Fibroblast of lung (primary cell): ENCODE data around the gene WDR36. TPM values are rescaled to one million over a fixed set of nuclear protein-coding genes. Genes with fewer than 3 reads are reported as not detected.

Experiments used
- DNase-seq, 2 donors: peaks; one replicate each; pipeline versions ENCODE4 v3.0.0 to v3.0.0-alpha.2; 2010; ENCODE audit warnings: low read depth in 2 of 2
- H2AFZ ChIP-seq: 2 replicates; pipeline ENCODE4 v1.5.1; 2012; ENCODE audit warnings: low read length, control low read depth, inconsistent platforms
- H3K27ac ChIP-seq: 2 replicates; pipeline ENCODE4 v1.5.1; 2011; ENCODE audit warnings: low read length, control low read depth; ENCODE audit not compliant: insufficient read depth
- H3K27me3 ChIP-seq: 2 replicates; pipeline ENCODE4 v1.5.1; 2011; ENCODE audit warnings: mild to moderate bottlenecking, low read length; ENCODE audit not compliant: control insufficient read depth, insufficient read depth
- H3K36me3 ChIP-seq: 2 replicates; pipeline ENCODE4 v1.5.1; 2011; ENCODE audit warnings: low read length; ENCODE audit not compliant: control insufficient read depth, insufficient read depth
- H3K4me1 ChIP-seq: 2 replicates; pipeline ENCODE4 v1.5.1; 2011; ENCODE audit warnings: low read length; ENCODE audit not compliant: control insufficient read depth, insufficient read depth; ENCODE audit errors: extremely low read depth
- H3K4me2 ChIP-seq: 2 replicates; pipeline ENCODE4 v1.5.1; 2011; ENCODE audit warnings: low read length, control low read depth; ENCODE audit not compliant: insufficient read depth; ENCODE audit errors: extremely low read depth
- H3K4me3 ChIP-seq, 4 experiments: fragments of 200-600 bp in 1 of 4; sonication (generic) in 1 of 4; replicated peaks in 1 of 4; 2 replicates each; pipeline ENCODE4 v1.5.1; 2011 to 2016; ENCODE audit warnings: low read length in 4 of 4, low read depth in 3 of 4, mild to moderate bottlenecking in 3 of 4, control low read depth in 2 of 4, inconsistent platforms in 1 of 4, mixed read lengths in 1 of 4; ENCODE audit not compliant: insufficient read depth in 1 of 4; ENCODE audit errors: control extremely low read depth in 1 of 4
- H3K79me2 ChIP-seq: 2 replicates; pipeline ENCODE4 v1.5.1; 2012; ENCODE audit warnings: mild to moderate bottlenecking, low read length, inconsistent platforms; ENCODE audit not compliant: control insufficient read depth, insufficient read depth
- H3K9ac ChIP-seq: 2 replicates; pipeline ENCODE4 v1.5.1; 2011; ENCODE audit warnings: mild to moderate bottlenecking, low read length, control low read depth; ENCODE audit not compliant: insufficient read depth
- H3K9me3 ChIP-seq: 2 replicates; pipeline ENCODE4 v1.5.1; 2012; ENCODE audit warnings: low read depth, low read length; ENCODE audit not compliant: control insufficient read depth, insufficient read depth
- H4K20me1 ChIP-seq: 2 replicates; pipeline ENCODE4 v1.5.1; 2011; ENCODE audit warnings: low read length; ENCODE audit not compliant: control insufficient read depth, insufficient read depth; ENCODE audit errors: extremely low read depth
- CTCF ChIP-seq, 2 donors: IDR thresholded peaks in 1 of 2; conservative IDR thresholded peaks in 1 of 2; 1 replicate in 1 of 2; 2 replicates in 1 of 2; pipeline ENCODE4 v1.5.1; 2011 to 2012; ENCODE audit warnings: low read length in 2 of 2, control low read depth in 1 of 2, inconsistent platforms in 1 of 2, low read depth in 1 of 2, mild to moderate bottlenecking in 1 of 2
- EZH2 ChIP-seq: IDR thresholded peaks from 2 replicates; pipeline ENCODE4 v1.5.1; 2012; ENCODE audit warnings: low read length, control low read depth, mild to moderate bottlenecking; ENCODE audit errors: missing control alignments
- polyA plus RNA-seq, 2 donors: library from polyadenylated mRNA; depleted of rRNA in 1 of 2; stranded (reverse) in 1 of 2; unstranded in 1 of 2; fragments of >200 nt; gene quantifications; 2 replicates each; pipeline ENCODE4 v1.2.1, GENCODE V29; 2011 to 2012; ENCODE audit warnings: missing spikeins in 1 of 2
- total RNA-seq: library from RNA; depleted of rRNA; stranded (reverse); fragments of >200 nt; gene quantifications from 2 replicates; pipeline ENCODE4 v1.2.1, GENCODE V29; 2014

The WDR36 gene
- total and polyA plus RNA-seq, 2 donors (not counting 1 experiment from before 2014, with no cell fraction given) = 34.7 to 55.8 TPM

DNA sequence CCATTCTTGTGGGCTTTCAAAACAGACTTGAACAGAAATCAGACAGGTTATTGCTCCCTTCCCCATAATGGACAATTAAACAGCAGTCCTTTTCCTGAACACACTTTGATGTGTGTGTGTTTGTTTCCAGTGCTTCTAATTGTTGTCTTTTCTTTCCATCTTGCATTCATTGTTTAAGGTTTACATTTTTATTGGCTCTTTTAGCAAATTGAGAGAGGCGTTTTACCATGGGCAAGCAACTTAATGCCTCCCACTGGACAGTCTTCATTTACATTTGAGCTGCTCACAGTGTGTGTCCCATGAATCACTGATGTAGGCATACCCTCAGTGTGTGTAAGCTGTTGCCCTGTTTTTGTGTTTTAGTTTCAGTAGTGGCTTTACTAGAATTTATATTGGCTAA lies 25.0 kb downstream of the WDR36 start:
- Histone ChIP-seq H2AFZ (no peak overlapping the region), H3K27me3 (no peaks in the 10 kb centered on the region), H3K9ac (no peak overlapping the region), H3K36me3 (peaks cover 7% of the 10 kb centered on the region), H3K9me3 (no peaks in the 10 kb centered on the region), H4K20me1 (no peaks in the 10 kb centered on the region), H3K27ac (no peak overlapping the region), H3K4me3 (no peak overlapping the region), H3K4me1 (no peaks in the 10 kb centered on the region), H3K4me2 (no peak overlapping the region), H3K79me2 (no peaks in the 10 kb centered on the region)
- TF ChIP-seq CTCF (conservative IDR thresholded peaks at IDR 0.05 in 1 of 2, IDR thresholded peaks at IDR 0.05 in 1 of 2; ENCODE audit: low read depth in 1 of 2, low read length in 2 of 2) (no peak), EZH2 (no peak)
- DNase-seq = no peak

GRCh38 chr5:111119221-111119620 lies 27.1 kb downstream of the WDR36 start:
- Histone ChIP-seq H3K4me1 (no peaks in the 10 kb centered on the region), H3K27ac (no peak overlapping the region), H3K27me3 (no peaks in the 10 kb centered on the region), H3K4me2 (no peak overlapping the region), H3K4me3 (no peak overlapping the region), H3K79me2 (no peaks in the 10 kb centered on the region), H3K9ac (no peak overlapping the region), H2AFZ (no peak overlapping the region), H4K20me1 (no peaks in the 10 kb centered on the region), H3K9me3 (no peaks in the 10 kb centered on the region), H3K36me3 (peaks cover 10% of the 10 kb centered on the region)
- no peak for DNase-seq
- TF ChIP-seq CTCF (conservative IDR thresholded peaks at IDR 0.05 in 1 of 2, IDR thresholded peaks at IDR 0.05 in 1 of 2; ENCODE audit: low read depth in 1 of 2, low read length in 2 of 2) (no peak), EZH2 (no peak)

DNA sequence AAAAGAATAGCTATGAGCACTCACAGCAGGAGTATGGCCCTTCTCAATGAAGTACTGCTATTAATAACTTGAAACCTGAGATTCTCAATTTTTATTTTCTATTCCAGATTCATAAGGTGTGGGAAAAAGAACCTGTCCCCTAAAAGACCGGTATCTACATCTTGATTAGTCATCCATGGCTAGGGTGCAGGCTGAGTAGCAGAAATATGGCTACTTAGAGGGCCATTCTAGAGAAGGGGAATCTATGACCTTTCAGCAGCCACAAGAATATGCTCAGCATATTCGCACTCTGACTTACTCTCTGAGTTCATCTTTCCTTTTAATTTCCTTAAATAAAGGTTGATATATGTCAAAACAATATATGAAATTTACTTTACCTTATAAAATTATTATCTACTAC lies 27.7 kb downstream of the WDR36 start:
- no peak overlapping the region for H3K27ac ChIP-seq
- H3K27me3 ChIP-seq = no peaks in the 10 kb centered on the region
- H3K9ac ChIP-seq = no peak overlapping the region
- H3K4me1 ChIP-seq = no peaks in the 10 kb centered on the region
- no peak for DNase-seq
- no peak for TF ChIP-seq CTCF (conservative IDR thresholded peaks at IDR 0.05 in 1 of 2, IDR thresholded peaks at IDR 0.05 in 1 of 2; ENCODE audit: low read depth in 1 of 2, low read length in 2 of 2)
- no peak for TF ChIP-seq EZH2
- H4K20me1 ChIP-seq = no peaks in the 10 kb centered on the region
- no peak overlapping the region for H3K4me3 ChIP-seq
- no peak overlapping the region for H3K4me2 ChIP-seq
- H3K9me3 ChIP-seq = no peaks in the 10 kb centered on the region
- peaks cover 10% of the 10 kb centered on the region for H3K36me3 ChIP-seq
- no peaks in the 10 kb centered on the region for H3K79me2 ChIP-seq
- H2AFZ ChIP-seq = no peak overlapping the region
